GM12891 (cell line): Measurements from ENCODE around the gene CCDC171.
"Not testable (repeated sequence)": the region's sequence is repeated elsewhere in the genome, so short reads cannot be mapped to it uniquely, and the experiment has no call there.

Experiments
- DNase-seq: peaks from one replicate; pipeline ENCODE4 v3.0.0; 2011; ENCODE audit warnings: low spot score; ENCODE audit not compliant: insufficient read length
- FAIRE-seq: peaks from 2 replicates; lab custom pipeline; 2011; peaks lifted over from hg19 to GRCh38; lab: Jason Lieb, UNC
- PAX5 ChIP-seq: IDR thresholded peaks from 2 replicates; pipeline ENCODE4 v1.6.1; 2011; ENCODE audit warnings: low read length, moderate library complexity, mild to moderate bottlenecking; ENCODE audit not compliant: insufficient read depth, severe bottlenecking
- POLR2A ChIP-seq: IDR thresholded peaks from 2 replicates; pipeline ENCODE4 v1.6.1; 2011; ENCODE audit warnings: low read depth, low read length, control low read depth
- POLR2AphosphoS5 ChIP-seq: IDR thresholded peaks from 2 replicates; pipeline ENCODE4 v1.6.1; 2011; ENCODE audit warnings: low read depth, low read length, control low read depth
- POU2F2 ChIP-seq: IDR thresholded peaks from 2 replicates; pipeline ENCODE4 v1.6.1; 2011; ENCODE audit warnings: low read depth, mild to moderate bottlenecking, control low read depth, low read length, moderate library complexity
- SPI1 ChIP-seq: IDR thresholded peaks from 2 replicates; pipeline ENCODE4 v1.6.1; 2011; ENCODE audit warnings: low read depth, low read length, control low read depth
- TAF1 ChIP-seq: IDR thresholded peaks from 2 replicates; pipeline ENCODE4 v1.6.1; 2011; ENCODE audit warnings: low read depth, low read length, control low read depth

Gene CCDC171

DNA sequence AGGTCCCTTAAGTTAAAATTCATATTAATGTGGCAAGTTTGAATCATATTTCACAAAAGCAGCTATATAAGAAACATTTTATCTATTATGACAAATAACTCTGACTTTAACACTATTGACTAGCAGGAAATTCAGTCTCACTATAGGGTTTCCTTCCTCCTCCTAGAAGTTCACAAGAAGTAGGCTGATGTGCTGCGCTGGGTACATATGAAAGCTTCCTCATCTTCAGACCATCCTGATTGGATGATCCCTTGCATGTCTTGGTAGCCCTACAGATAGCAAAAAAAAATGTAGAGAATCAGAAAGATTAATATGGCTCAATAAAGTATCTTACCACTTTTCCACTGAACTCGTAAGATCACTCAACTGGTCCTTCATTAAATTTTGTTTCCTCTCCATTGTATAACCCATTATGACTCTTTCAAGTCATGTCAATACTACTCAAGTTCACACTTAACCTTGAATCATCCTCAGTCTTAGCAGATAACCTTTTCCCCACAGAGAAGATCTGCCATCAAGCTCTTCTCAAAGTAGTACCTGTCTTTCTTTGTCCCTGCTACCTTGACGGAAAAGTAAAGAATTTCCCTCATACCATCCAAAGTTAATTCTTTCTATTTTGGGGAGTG is 30.6 kb upstream of the CCDC171 start:
- FAIRE-seq (no peak), DNase-seq (no peak)
- TF ChIP-seq POLR2A = no peak
- no peak for TF ChIP-seq POLR2AphosphoS5
- no peak for TF ChIP-seq POU2F2
- no peak for TF ChIP-seq SPI1
- TF ChIP-seq TAF1 = no peak
- TF ChIP-seq PAX5 = no peak

DNA sequence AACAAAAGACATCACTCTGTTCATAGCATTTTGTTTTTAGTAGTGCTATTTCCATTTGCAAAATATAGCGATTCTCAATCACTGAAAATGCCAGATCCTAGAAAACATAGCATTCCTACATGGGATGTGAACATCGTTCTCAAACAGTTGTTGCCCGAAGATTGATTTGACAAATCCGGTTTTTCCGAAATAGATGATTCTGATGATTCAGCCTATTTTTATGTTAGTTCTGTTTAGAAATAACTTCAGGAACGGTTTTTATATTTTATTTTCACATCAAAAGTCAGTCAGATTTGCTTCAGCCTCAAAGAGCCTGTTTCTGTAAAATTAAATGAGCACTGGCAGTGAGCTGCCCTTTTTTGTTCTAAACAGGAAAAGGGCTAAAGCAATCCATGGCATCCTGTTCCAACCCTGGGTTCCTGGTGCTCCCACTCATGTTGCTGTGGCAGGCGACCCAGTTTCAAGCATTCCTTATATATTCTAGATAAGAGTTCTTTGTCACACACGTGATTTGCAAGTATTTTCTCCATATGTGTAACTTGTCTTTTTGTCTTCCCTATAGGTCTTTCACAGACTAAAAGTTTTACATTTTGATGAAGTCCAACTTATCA is 27.9 kb upstream of the CCDC171 start:
- no peak for DNase-seq
- FAIRE-seq = no peak
- TF ChIP-seq PAX5 (no peak), SPI1 (no peak), TAF1 (no peak), POU2F2 (no peak), POLR2AphosphoS5 (no peak), POLR2A (no peak)

DNA sequence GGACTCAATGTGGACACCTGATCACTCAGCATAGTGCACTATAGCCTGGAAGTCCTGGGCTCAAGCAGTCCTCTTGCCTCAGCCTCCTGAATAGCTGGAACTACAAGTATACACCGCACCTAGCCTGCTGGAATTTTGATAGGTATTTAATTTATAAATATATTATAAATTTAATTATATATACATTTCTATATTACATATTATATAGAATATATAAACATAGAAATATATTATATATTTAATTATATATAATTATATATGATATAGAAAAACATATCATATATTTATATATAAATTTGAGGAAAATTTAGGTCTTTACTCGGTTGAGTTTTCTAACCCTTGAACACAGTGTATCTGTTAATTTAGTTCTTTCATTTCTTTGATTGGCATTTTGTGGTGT is 26.9 kb upstream of the CCDC171 start:
- DNase-seq = no peak
- TF ChIP-seq POLR2A (no peak), POU2F2 (no peak), POLR2AphosphoS5 (no peak), PAX5 (no peak), SPI1 (no peak), TAF1 (no peak)
- no peak for FAIRE-seq

DNA sequence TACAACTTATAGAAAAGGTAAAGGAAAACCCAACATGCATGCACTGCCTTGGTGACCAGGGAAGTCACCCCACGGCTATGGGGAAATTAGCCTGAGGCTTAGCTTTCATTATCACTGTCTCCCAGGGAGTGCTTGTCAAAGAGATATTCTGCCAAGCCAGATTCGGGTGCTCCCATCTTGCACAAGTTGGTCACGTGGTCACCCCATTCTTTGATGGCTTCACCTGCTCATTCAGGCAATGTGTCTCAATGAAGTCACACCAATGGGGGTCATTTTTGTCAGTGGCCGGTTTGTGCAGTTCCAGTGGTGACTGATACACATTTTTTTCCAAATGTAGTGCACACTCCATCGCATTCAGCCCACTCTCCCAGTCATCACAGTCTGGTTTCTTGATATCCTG is 25.8 kb upstream of the CCDC171 start:
- DNase-seq, FAIRE-seq: not testable (repeated sequence)

DNA sequence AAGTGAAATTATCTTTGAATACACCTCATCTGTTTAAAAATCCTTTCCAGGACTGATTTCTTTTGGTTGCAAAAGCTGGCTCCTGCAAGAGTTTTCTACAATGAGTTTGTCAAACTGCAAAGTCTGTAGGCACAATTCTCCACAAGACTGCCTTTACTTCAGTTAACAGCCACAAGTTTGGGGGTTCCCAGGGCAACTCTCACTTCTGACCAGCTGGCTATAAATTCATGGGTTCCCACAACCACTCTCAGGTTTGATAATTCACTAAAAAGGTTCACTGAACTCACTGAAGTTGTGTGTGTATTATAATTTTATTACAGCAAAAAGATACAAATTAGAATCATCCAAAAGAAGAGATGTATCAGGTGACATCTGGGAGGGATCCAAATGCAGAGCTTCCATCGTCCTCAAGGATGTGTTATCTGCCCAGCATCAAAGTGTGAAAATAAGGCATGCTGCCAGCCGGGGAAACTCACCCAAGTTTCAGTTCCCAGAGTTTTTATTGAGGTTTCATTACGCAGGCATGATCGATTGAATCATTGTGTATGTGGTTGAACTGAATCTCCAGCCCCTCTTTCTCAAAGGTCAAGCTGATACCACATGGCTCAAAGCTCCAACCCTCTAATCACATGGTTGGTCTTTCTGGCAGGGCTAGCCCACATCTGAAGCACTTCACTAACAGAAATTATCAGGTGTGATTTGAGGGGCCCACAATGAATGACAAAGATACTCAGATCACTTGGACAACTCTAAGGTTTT is 23.1 kb upstream of the CCDC171 start:
- TF ChIP-seq POU2F2 (no peak), SPI1 (peak; percentile 61)

DNA sequence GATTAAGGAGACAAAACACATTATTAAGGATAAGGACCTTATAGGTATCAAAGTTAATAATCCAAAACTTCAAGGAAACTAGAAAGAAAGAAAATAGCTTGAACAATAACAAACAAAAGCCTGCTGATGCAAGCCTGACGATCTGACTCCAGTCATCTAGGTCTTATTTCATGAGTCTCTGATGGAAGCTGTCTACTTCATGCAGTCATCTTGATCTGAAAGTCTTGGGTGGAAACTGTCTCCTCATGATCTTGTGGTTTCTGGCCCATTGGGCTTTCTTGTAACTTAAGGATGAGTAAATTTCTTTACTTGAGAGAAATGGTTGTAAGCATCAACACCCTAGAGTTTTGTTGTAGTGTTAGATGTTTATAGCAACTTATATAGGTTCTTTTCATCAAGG is 21.5 kb upstream of the CCDC171 start:
- DNase-seq (no peak), FAIRE-seq (peak; percentile 16)
- TF ChIP-seq POU2F2 (no peak), PAX5 (no peak), TAF1 (no peak), POLR2AphosphoS5 (no peak), SPI1 (no peak), POLR2A (no peak)

More for the DNA sequence above, 23.1 kb upstream of the CCDC171 start:
- FAIRE-seq (peak; percentile 86), DNase-seq (no peak)

DNA sequence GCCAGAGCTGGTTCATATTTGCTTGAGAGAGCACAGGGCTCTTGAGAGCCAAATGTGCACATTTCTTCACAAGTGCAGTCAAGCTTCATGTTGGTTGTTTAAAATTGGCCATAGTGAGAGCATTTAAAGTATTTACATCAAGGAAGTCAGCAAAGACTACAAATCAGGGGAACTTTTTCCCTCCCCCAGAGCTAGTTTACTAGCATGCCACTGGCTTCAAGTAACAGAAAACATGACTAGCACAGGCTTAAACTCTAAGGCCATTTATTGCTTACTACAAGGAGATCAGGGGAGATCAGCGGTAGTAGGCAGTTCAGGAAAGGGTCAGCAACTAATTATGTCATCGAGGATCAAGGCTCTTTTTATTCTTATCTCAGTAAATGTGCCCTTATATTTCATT is 11.0 kb upstream of the CCDC171 start:
- DNase-seq (no peak), FAIRE-seq (no peak)
- TF ChIP-seq TAF1 (no peak), SPI1 (no peak), POU2F2 (no peak), POLR2AphosphoS5 (no peak), PAX5 (no peak), POLR2A (no peak)

DNA sequence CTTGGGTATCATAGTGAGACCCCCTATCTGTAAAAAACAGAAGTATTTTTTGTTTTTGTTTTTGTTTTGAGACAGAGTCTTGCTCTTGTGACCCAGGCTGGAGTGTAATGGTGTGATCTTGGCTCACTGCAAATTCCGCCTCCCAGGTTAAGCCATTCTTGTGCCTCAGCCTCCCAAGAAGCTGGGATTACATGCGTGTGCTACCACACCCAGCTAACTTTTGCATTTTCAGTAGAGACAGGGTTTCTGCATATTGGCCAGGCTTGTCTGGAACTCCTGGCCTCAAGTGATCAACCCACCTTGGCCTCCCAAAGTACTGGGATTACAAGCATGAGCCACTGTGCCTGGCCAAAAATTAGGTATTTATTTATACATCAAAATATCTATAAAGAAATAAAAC is 10.2 kb upstream of the CCDC171 start:
- TF ChIP-seq POLR2A (no peak), POU2F2 (no peak), SPI1 (no peak), TAF1 (no peak), POLR2AphosphoS5 (no peak), PAX5 (no peak)
- no peak for DNase-seq
- FAIRE-seq = no peak

DNA sequence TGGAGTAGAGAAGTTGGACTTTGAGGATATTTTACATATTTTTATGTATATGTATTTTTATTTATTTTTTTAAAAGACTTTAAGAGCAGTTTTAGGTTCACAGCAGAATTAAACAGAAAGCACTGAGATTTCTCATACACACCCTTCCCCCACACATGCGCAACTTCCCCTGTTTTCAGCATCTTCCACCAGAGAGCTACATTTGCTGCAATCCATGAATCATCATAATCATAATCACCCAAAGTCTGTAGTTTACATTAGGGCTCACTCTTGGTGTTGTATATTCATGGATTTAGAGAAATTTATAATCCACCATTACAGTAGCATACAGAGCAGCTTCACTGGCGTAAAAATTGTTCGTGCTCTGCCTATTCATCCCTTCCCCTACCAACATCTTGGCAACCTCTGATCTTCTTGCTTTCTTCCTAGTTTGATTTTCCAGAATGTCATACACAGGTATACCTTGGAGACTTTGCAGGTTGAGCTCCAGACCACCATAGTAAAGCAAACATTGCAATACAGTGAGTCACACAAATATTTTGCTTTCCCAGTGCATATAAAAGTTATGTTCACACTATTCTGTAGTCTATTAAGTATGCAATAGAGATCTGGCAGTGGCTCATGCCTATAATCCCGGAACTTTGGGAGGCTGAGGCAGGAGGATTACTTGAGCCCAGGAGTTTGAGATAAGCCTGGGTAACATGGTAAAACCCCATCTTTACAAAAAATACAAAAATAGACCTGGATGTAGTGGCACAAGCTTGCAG is 9.6 kb upstream of the CCDC171 start:
- no peak for TF ChIP-seq SPI1
- no peak for TF ChIP-seq POLR2AphosphoS5
- no peak for TF ChIP-seq POLR2A
- TF ChIP-seq PAX5 = no peak
- TF ChIP-seq POU2F2 = no peak
- no peak for TF ChIP-seq TAF1
- DNase-seq (no peak), FAIRE-seq (no peak)
